Heart left ventricle (tissue), 16 donors: Measurements from ENCODE around the gene TAF4. TPM values are rescaled to one million over a fixed set of nuclear protein-coding genes. Genes with fewer than 3 reads are reported as not detected.
A peak's percentile ranks its signal among the peaks of the same experiment; 100 is the strongest.

Experiments used
- ATAC-seq, 4 donors: fragments of 200-7000 bp; cut with Tn5 transposase; one replicate each; pipeline ENCODE4 v1.9.1; 2020 to 2022; ENCODE audit warnings: moderate library complexity in 4 of 4, mild to moderate bottlenecking in 3 of 4, moderate number of reproducible peaks in 1 of 4
- DNase-seq, 5 donors: peaks; one replicate each; pipeline ENCODE4 v3.0.0-alpha.2; 2020
- H3K27ac ChIP-seq, 12 donors: fragments of 200-600 bp; sonication (generic) in 4 of 12; one replicate each; pipeline versions ENCODE4 v1.5.0 to v1.8.0; 2016 to 2022; ENCODE audit warnings: mild to moderate bottlenecking in 2 of 12
- H3K27me3 ChIP-seq, 9 donors: fragments of 200-600 bp; sonication (generic) in 2 of 9; one replicate each; pipeline versions ENCODE4 v1.5.1 to v1.8.0; 2016 to 2022; ENCODE audit warnings: mild to moderate bottlenecking in 3 of 9
- H3K36me3 ChIP-seq, 9 donors: fragments of 200-600 bp; sonication (generic) in 2 of 9; one replicate each; pipeline versions ENCODE4 v1.5.0 to v1.8.0; 2018 to 2022; ENCODE audit warnings: mild to moderate bottlenecking in 2 of 9
- H3K4me1 ChIP-seq, 12 donors: fragments of 200-600 bp; sonication (generic) in 4 of 12; one replicate each; pipeline versions ENCODE4 v1.5.0 to v1.8.0; 2016 to 2022; ENCODE audit warnings: mild to moderate bottlenecking in 3 of 12
- H3K4me3 ChIP-seq, 12 donors: fragments of 200-600 bp; sonication (generic) in 4 of 12; one replicate each; pipeline versions ENCODE4 v1.5.0 to v1.8.0; 2017 to 2022; ENCODE audit warnings: mild to moderate bottlenecking in 9 of 12, moderate library complexity in 4 of 12
- H3K9me3 ChIP-seq, 12 donors: fragments of 200-600 bp; sonication (generic) in 4 of 12; one replicate each; pipeline versions ENCODE4 v1.5.0 to v1.8.0; 2016 to 2022; ENCODE audit warnings: mild to moderate bottlenecking in 1 of 12
- POLR2A ChIP-seq, 2 donors: fragments of 450-650 bp; IDR thresholded peaks; one replicate each; pipeline ENCODE4 v1.6.1; 2017; ENCODE audit warnings: antibody characterized with exemption in 2 of 2, mild to moderate bottlenecking in 2 of 2, moderate library complexity in 2 of 2
- WGBS, 4 donors: extraction: QIAGEN DNeasy Blood & Tissue Kit in 2 of 4; methylation state at CpG; one replicate each; pipeline versions ENCODE4 v1.1.5 to v1.1.7; 2013 to 2018; 5-methylcytosine and 5-hydroxymethylcytosine counted together
- intact Hi-C, 10 donors: fragments of 100-400 bp; cut with DNase I; formaldehyde crosslinking; loops; one replicate each; pipeline versions ENCODE4 v1.11.1 to v1.14.2; 2022
- polyA plus RNA-seq, 2 donors: library from polyadenylated mRNA; stranded (reverse); fragments of 200-250 nt; gene quantifications; one replicate each; pipeline ENCODE4 v1.2.3, GENCODE V29; 2013
- total RNA-seq, 9 donors: library from RNA; depleted of rRNA in 2 of 9; stranded (reverse); fragments of >200 nt in 2 of 9; fragmentation: NEBNext Ultra II Directional in 3 of 9; extraction: Animal tissue kit (Norgen Biotek cat#: 25700) in 3 of 9; gene quantifications; one replicate each; pipeline versions ENCODE4 v1.1.0 to v1.2.4, GENCODE V29; 2016 to 2023
- TF ChIP-seq, protein P1 (sequence below), 12 donors: fragments of 200-600 bp; sonication (generic) in 4 of 12; IDR thresholded peaks; one replicate each; pipeline versions ENCODE4 v1.5.0 to v1.8.0; 2018 to 2022; ENCODE audit warnings: antibody characterized with exemption in 12 of 12, mild to moderate bottlenecking in 5 of 12
- donor health status: ischemic (EF 13 %, LVEDD 7.1; RV severe dilation, severe dysfunction).
- donor health status: healthy with polysubstance abuse.
- donor health status: DM: no; HTN: yes; CAD: no.
- donor health status: DM: no; HTN: no; CAD: no.
- donor health status: ischemic (EF 25% LVEDD 6.9; RV normal size, moderate dysfunction).
- donor health status: ischemic (EF 25% LVEDD 5.7; RV mildly dilated, moderate dysfunction).
- donor health status: healthy.
- donor health status: DM: yes; HTN: yes; CAD: no.
- donor health status: ischemic (EF 35%, LVEDD 5.7; RV mildly dilated, moderate dysfunction).
- donor health status: nonischemic (EF 11% LVEDD 7.7; RV severe dilation, severe dysfunction).
- donor health status: DM: yes; HTN: yes; CAD: no.
- donor health status: PGD.
- donor health status: ischemic (EF 29% LVEDD 5.4; RV normal size, mild dysfunction).
- donor health status: nonischemic (EF 23%, LVEDD 6.1; RV moderate dilation, normal function).

Gene TAF4
- total and polyA plus RNA-seq, 11 donors = 4.5 to 37.7 (median 10.7) TPM

GRCh38 chr20:61942526-61942925 lies 123.2 kb downstream of the TAF4 start:
- H3K27ac ChIP-seq = no peak overlapping the region
- TF ChIP-seq, protein P1, sequence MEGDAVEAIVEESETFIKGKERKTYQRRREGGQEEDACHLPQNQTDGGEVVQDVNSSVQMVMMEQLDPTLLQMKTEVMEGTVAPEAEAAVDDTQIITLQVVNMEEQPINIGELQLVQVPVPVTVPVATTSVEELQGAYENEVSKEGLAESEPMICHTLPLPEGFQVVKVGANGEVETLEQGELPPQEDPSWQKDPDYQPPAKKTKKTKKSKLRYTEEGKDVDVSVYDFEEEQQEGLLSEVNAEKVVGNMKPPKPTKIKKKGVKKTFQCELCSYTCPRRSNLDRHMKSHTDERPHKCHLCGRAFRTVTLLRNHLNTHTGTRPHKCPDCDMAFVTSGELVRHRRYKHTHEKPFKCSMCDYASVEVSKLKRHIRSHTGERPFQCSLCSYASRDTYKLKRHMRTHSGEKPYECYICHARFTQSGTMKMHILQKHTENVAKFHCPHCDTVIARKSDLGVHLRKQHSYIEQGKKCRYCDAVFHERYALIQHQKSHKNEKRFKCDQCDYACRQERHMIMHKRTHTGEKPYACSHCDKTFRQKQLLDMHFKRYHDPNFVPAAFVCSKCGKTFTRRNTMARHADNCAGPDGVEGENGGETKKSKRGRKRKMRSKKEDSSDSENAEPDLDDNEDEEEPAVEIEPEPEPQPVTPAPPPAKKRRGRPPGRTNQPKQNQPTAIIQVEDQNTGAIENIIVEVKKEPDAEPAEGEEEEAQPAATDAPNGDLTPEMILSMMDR (IDR thresholded peaks at IDR 0.05) = no peak
- no peak for TF ChIP-seq POLR2A (IDR thresholded peaks at IDR 0.05)
- no peaks in the 10 kb centered on the region for H3K4me1 ChIP-seq
- 68 to 84% (median 82%) methylated on average over 8 to 9 of the region's 9 CpGs for WGBS, 4 donors
- no peaks in the 10 kb centered on the region for H3K36me3 ChIP-seq
- DNase-seq = peak in 2 of 5 donors; percentile 15 to 16
- H3K4me3 ChIP-seq = no peak overlapping the region
- no peaks in the 10 kb centered on the region for H3K9me3 ChIP-seq
- H3K27me3 ChIP-seq = peaks cover 0 to 13% (median 0%) of the 10 kb centered on the region in 9 donors
- ATAC-seq = no peak
- intact Hi-C loops = no loop called here

- WGBS, 4 donors = 74 to 88% (median 85%) methylated on average over 13 to 16 of the region's 16 CpGs
- H3K27me3 ChIP-seq = peaks cover 0 to 16% (median 0%) of the 10 kb centered on the region in 9 donors
- no peaks in the 10 kb centered on the region for H3K36me3 ChIP-seq
- TF ChIP-seq, protein P1 (IDR thresholded peaks at IDR 0.05) = no peak
- TF ChIP-seq POLR2A (IDR thresholded peaks at IDR 0.05) = no peak
- H3K9me3 ChIP-seq = no peaks in the 10 kb centered on the region
- ATAC-seq (peak in 1 of 4 donors; percentile 50), DNase-seq (peak in 2 of 5 donors; percentile 11 to 20)
- H3K27ac ChIP-seq = no peak overlapping the region
- intact Hi-C loops = no loop called here
- H3K4me1 ChIP-seq = no peaks in the 10 kb centered on the region
- no peak overlapping the region for H3K4me3 ChIP-seq
Measured at GRCh38 chr20:61941721-61942405, 123.8 kb downstream of the TAF4 start.

GRCh38 chr20:61940976-61941720 lies 124.5 kb downstream of the TAF4 start:
- Histone ChIP-seq H3K27me3 (peaks cover 0 to 16% (median 2%) of the 10 kb centered on the region in 9 donors), H3K4me1 (no peaks in the 10 kb centered on the region), H3K27ac (no peak overlapping the region), H3K36me3 (no peaks in the 10 kb centered on the region), H3K9me3 (no peaks in the 10 kb centered on the region), H3K4me3 (no peak overlapping the region)
- ATAC-seq = no peak
- no peak for TF ChIP-seq POLR2A (IDR thresholded peaks at IDR 0.05)
- TF ChIP-seq, protein P1 (IDR thresholded peaks at IDR 0.05) = no peak
- DNase-seq = peak in 2 of 5 donors; percentile 15 to 18
- WGBS, 4 donors = 76 to 82% (median 80%) methylated on average over 16 of the region's 16 CpGs
- intact Hi-C loops = no loop called here

DNA sequence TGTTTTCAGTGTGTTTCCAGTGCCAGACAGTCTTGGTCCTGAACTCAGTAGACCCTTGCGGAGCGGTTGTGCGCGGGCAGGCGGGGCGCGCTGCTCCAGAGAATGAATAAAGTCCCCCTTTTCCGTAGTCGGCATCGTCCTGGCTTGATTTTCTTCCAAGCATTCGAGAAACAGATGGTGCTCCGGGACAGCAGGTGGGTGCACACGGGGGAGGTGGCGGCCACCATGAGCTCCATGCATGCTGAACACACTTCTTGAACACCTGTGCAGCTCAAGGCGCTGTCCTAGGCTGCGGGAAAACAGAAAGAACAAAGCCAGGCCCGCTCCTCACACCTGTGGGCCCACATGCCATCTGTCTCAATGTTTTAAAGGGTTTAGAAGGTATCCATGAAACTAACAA lies 125.2 kb downstream of the TAF4 start:
- H3K9me3 ChIP-seq = no peaks in the 10 kb centered on the region
- intact Hi-C loops = no loop called here
- ATAC-seq (no peak), DNase-seq (peak in 1 of 5 donors; percentile 10)
- H3K27ac ChIP-seq = no peak overlapping the region
- H3K27me3 ChIP-seq = peaks cover 0 to 16% (median 2%) of the 10 kb centered on the region in 9 donors
- H3K4me1 ChIP-seq = no peaks in the 10 kb centered on the region
- no peak for TF ChIP-seq POLR2A (IDR thresholded peaks at IDR 0.05)
- TF ChIP-seq, protein P1 (IDR thresholded peaks at IDR 0.05) = no peak
- no peak overlapping the region for H3K4me3 ChIP-seq
- WGBS, 4 donors = 86 to 91% (median 89%) methylated on average over 17 of the region's 17 CpGs
- H3K36me3 ChIP-seq = no peaks in the 10 kb centered on the region
